Measurements from ENCODE around the gene ZBTB16.

GRCh38 chr11:114088216-114088615 is 28.7 kb downstream of the ZBTB16 start:
- TF ChIP-seq SP1 (IDR thresholded peaks at IDR 0.05) (no peak), RAD21 (IDR thresholded peaks at IDR 0.05) (no peak), TAF1 (conservative IDR thresholded peaks at IDR 0.05) (no peak), HNF4G (IDR thresholded peaks at IDR 0.05) (no peak), MAX (IDR thresholded peaks at IDR 0.05) (no peak), CTCF (IDR thresholded peaks at IDR 0.05; ENCODE audit: low read depth, low read length, missing input control) (no peak)

Data from liver (tissue), 3 donors.